ENCODE measurements around the gene NFXL1.
"Not testable (repeated sequence)": the region's sequence is repeated elsewhere in the genome, so short reads cannot be mapped to it uniquely, and the experiment has no call there.

The NFXL1 gene

DNA sequence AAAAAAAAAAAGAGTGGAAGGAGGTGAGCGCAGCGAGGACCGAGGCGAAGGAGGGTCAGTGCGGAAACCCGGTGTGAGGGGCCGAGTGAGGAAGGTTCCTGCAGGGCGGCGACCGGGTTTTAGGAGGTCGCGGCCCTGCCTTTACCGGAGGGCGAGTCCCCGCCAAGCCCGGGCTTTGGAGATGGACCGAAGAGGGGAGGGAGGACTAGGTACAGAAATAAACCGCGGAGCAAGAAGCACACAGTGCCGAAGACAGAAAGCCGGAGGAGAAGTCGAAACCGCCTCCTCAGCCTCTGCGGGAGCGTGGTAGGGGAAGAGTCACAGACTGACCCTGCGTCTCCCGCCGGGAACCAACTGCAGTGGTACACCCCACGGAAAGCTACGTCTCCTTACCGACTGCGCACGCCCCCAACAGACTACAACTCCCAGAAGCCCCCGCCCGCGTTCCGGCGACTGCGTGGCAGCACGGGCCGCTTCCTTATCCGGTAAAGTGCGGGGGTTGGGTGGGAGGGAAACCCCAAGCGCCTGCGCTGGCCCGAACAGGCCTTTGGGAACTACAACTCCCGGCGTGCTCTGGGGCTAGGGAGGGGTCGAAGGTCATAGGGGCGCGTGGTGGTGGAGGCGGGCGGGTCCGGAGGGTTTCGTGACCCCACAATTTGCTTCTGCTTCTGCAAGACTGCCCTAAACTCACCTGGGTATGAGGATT lies at the start of gene NFXL1:
Gene NFXL1 (minus strand): TSS at position 364 of the 706 bp plus-strand sequence. CDS start 380 bp downstream, outside the sequence.
- DNase-seq: peak; percentile 97

DNA sequence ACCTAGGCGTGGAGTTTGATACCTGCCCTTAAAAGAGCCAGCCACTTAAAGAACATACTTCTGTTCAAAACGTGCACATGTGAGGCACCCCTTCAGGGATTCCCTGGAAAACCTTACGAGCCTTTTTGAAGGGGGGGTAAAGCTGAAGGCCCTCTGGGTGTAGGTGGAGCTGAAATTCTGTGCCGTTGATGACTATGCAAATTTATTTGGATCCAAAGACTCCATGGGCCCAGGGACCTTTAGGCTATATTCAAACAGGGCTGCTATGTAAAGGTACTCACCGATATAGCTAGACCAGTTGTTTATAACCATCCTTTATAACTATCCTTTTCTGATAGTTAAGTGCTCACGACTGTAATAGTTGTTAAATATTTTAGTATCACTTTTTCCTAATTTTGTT lies 40.3 kb upstream of the NFXL1 start:
- no peak for DNase-seq

DNA sequence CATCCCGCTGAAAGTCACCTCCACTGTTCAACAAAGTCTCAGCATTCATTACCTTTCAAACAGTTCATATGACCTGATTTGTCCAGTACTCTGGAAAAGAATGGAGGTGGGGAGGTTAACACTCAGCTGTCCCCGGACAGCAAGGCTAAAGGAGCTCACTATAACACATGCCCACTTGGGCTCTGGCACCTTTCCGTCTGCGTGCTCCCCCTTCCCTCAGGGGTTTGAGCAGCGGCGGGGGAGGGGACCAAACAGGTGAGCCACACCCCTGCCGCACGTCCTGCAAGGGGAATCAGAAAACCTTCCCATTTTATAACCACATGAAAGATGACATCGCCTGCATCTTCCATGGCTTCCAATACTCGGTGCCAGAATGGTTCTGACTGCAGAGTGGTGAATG lies 39.9 kb upstream of the NFXL1 start:
- DNase-seq: no peak

DNA sequence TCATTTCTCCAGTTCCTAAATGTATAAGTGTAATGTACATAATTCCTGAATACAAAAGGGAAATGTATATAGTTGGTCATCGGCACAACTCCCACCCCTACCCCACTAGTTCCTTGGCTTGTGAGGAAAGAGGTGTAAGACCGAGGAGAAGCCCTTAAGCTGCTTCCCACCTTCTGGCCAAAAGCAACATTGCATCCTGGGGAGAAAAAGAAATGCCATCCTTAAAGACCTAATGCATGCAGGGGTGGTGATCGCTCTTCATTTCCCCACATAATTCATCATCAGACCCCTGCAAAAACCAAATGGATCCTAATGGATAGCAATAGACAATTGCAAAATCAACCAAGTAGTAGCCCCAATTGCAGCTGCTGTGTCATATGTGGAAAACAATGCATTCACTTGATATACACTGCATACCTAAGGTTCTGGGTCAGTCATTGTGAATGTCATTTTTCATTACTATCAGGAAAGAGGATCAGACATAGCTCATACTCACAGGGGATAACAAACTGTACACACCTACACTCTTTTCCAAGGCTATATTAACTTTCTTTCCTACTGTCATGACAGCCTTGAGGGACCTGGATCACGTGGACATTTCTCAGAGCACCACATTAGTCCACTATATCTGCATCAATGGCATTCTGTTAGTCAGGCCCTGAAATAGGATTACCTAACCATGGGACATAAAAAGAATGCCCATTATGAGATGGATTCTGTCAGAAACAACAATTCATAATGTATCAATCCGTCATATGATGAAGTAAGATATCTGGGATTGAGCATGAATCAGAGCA lies 31.7 kb upstream of the NFXL1 start:
- DNase-seq: no peak

DNA sequence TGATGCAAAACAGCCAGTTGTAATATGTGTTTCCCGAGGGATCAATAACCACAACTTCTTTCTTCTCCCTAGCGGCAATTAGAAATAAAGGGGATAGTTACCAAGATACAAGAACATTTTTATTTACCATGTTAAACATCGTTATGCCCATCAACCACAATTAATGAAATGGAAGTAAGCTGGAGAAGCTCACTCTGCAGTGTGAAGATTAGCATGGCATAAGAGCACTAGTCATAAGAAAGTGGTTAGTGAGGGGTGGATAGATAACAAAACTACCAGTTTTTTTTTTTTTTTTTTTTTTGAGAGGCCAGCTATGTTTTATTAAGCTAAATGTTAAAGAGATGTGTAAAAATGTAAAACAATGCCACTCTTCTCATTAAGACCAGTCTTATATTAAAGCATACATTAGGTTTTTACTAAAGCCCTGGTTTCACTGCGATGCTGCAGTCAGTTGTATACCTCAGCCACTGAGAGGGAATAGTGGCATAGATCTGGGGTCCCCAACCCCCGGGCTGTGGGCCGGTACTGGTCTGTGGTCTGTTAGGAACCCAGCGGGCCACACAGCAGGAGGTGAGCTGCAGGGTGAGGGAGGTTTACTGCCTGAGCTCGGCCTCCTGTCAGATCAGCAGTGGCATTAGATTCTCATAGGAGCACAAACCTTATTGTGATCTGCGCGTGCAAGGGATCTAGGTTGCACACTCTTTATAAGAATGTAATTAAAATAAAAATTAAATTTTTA lies 27.9 kb upstream of the NFXL1 start:
- no peak for DNase-seq

DNA sequence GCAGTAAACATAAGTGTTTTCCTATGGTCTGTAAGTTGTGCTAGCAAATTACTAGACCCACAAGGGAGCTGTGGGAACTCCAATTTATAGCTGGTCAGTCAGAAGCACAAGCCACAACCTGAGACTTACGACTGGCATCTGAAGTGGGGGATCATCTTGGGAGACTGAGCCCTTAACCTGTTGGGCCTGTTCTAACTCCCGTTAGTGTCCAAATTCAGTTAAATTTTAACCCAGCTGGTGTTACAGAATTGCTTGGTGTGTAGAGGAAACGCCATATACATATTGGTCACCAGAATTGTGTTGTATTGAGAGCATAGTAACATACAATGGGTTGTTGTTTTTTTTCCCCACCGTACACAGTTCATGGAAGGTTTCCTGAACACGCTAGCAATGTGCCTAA lies 25.1 kb upstream of the NFXL1 start:
- no peak for DNase-seq

DNA sequence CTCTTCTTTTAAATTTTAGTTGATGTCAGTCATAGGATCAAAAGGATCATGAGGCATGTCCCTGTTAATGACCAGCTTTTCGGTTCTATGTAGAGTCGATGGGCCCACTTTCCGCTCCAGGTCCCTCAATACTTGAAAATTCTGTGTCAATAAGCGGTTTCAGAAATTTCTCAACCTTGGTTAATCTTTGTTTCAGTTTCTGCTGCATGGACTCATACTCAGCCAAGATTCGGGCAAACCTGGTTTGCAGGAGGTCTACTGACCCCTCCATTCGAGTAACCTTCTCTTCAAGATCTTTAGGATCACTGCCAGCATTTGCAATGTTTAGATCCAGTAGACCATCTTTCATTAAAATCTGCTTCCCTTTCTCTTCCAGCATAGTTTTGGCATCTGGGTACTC lies 22.0 kb upstream of the NFXL1 start:
- no peak for DNase-seq

DNA sequence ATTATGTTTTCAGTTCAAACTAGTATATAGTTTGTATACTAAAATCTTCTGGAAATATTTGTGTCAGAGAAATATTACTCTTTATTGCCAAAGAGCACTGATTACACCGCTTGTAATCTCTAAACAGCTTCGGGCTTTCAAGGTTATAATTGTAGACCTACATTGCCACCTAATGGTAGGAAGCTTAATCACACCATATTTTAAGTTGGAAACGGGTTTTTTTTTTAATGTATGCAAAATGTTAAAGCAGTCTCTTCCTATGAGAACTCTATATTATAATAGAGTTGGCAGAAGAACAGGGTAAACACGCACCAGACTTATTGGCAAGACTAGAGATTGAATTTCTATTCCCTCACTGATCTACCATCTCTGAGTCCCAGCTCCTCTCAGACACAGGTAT lies 19.5 kb upstream of the NFXL1 start:
- DNase-seq: peak; percentile 24

DNA sequence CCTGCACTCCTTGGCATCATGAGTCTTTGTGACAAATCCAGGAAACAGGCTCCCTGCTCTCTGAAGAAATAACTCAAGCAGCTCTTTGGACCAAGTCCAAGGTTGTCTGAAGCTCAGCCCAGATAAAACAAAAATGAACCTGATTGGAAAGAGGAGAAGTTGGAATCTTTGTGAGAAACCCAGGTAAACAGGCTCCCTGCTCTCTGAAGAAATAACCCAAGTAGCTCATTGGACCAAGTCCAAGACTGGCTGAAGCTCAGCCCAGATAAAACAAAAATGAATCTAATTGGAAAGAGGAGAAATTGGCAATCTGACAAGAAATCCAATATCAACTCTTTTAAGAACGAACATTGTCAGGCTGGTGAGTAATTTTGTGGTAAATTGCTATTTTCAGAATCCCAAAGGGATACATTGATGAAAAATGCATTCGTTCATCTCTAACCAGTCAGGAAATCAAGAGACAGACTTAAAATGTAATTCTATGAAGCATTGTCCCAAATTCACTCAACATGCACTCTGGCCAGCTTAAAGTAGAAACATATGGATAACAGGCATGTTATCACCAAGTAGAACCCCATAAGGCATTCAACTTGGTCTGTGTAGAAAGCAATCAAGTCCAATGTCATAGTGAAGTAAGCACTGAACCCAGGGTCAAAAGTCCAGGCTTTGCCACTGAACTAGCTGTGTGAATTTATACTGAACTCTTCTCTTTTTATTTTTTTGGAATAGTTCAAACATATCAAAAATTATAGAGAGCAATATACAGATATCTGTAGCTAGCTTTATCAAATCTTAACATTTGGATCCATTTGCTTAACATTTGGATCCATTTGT lies 16.8 kb upstream of the NFXL1 start:
- peak; percentile 47 for DNase-seq

DNA sequence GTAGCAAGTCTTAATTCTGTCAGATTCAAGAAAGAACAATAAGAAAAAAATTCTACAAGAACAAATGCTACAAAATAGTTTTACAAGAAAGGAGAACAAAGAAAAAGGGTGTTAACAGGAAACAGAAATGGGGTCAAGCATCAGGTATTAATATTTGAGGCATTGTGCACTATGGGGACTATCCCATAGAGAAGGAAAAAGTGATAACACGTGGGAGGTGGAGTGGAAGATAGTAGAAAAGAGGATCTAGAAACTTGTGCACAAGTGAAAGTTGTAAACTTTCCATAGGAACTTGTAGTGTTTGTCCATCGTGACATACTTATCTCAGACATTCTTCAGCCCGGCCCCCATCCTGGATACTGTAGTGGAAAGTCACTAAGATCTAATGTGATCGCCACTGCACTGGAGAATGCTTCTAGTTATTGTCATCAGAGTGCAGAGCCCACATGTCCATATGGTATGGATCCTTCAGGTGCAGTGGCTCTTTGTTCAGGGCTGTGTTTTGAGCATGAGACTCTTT lies 15.4 kb upstream of the NFXL1 start:
- no peak for DNase-seq

DNA sequence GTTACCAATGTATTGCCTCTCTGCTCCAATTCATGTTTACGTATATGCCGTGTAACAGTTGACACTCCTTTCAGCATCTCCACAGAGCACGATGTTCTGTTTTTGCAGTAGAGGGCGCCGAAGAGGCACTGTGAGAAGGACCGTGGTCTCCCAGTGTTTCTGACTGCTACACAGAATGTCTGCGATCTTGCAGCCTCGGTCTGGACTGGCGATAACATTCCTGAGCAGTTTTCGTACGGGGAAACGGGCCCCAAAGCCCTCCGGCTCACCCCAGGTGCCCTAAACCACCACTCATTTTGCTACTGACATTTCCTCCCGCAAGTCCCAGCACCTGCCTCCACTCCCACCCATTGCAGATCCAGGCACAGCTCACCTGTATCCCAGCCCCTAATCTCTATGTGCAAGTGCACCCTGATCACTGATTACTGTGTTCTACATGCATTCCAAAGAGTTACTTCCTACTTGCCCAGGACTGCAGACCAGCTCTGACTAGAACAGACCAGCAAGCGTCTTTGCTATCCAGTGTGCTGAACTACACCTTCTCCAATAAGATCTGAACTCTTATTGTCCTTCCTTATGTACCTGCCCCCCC lies 12.4 kb upstream of the NFXL1 start:
- DNase-seq: peak; percentile 43

DNA sequence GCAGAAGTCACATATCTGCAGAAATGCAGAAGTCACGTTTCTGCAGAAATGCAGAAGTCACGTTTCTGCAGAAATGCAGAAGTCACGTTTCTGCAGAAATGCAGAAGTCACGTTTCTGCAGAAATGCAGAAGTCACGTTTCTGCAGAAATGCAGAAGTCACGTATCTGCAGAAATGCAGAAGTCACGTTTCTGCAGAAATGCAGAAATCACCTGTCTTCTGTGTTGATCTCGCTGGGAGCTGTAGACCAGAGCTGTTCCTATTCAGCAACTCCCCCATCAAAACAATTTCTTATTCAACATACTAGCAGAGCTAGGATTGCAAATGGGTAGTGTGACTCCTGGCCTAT lies 8.9 kb upstream of the NFXL1 start:
- DNase-seq: not testable (repeated sequence)

DNA sequence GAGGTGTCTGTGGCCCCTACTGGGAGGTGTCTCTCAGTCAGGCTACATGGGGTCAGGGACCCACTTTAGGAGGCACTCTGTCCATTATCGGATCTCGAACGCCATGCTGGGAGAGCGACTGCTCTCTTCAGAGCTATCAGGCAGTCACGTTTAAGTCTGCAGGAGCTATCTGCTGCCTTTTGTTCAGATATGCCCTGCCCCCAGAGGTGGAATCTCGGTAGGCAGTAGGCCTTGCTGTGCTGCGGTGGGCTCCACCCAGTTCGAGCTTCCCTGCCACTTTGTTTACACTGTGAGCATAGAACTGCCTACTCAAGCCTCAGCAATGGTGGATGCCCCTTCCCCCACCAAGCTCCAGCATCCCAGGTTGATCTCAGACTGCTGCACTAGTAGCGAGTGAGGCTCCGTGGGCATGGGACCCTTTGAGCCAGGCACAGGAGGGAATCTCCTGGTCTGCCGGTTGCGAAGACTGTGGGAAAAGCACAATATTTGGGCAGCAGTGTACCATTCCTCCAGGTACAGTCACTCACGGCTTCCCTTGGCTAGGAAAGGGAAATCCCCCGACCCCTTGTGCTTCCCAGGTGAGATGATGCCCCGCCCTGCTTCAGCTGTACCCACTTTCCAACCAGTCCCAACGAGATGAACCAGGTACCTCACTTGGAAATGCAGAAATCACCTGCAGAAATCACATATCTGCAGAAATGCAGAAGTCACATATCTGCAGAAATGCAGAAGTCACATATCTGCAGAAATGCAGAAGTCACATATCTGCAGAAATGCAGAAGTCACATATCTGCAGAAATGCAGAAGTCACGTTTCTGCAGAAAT lies 8.3 kb upstream of the NFXL1 start:
- DNase-seq: not testable (repeated sequence)

DNA sequence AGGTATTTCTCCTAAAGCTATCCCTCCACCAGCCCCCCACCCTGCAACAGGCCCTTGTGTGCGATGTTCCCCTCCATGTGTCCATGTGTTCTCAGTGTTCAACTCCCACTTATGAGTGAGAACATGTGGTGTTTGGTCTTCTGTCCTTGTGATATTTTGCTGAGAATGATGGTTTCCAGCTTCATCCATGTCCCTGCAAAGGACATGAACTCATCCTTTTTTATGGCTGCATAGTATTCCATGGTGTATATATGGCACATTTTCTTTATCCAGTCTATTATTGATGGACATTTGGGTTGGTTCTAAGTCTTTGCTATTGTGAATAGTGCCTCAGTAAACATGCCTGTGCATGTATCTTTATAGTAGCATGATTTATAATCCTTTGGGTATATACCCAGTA lies 2.8 kb upstream of the NFXL1 start:
- not testable (repeated sequence) for DNase-seq

DNA sequence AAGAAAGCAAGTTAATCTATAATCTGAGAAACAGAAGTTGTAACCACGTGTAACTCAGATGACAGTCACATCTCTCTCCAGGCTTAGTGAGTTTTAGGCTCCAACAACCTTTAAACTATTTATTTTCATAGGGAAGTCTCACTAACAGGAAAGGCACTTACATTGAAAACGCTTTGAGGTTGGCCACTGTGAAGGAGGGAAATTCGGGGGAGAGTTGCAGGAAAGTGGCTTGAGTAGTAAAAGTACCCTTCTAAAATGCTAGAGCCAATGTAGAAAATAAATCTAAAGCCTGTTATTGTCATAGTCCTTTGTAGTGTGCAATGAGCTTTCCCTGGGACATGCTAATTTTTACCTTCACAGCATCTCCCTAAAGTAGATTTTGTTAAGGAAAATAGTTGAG lies 995 bp upstream of the NFXL1 start:
- DNase-seq: no peak

DNA sequence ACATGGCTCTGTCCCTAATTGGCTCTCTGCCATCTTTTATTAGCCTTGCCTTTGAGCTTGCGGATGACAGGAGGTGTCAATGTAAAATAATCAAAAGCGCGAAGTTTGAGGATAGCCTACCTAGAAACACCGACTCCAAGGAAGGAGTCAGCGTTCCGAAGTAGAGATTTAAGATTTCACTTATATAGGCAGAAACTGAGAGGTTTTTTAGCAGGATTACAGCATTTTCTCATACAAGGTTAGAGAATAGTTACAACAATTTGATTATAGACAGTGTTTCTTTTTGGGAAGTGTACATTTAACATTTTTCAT lies 499 bp upstream of the NFXL1 start:
- no peak for DNase-seq

DNA sequence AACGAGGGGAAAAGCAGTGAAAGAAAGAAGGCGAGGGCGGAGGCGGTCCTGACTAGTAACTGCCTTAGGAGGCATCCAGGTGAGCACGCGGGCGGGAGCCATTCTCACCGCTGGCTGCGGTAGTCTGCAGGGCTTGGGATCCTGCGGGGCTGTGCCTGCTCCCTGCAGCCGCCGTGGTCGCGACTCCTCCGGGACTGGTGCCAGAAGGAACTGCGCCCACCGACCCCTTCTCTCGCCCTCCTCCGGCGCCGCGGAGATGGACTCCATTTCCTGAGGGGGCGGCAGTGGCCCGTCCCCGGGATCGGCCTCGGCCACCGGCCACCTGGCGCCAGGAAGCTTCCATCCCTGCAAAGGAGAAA lies 543 bp downstream of the NFXL1 start:
- DNase-seq: peak; percentile 41

DNA sequence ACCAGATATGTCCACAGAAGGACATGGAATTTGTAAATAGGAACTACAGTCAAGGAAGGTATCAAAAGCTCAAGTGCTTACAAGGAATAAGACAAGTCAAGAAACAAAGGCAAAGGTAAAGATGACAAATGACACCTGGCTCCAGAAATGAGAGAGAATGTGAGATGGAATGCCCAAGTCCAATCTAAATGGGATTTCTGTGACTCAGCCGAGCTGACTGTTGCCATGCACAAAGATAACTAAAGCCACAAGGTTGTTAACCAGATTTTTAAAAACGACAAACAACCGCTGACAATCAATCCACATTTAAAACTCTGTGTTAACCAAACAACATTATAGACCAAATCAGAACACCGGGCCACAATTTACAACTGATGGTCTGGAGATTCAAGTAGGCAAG lies 1.1 kb downstream of the NFXL1 start:
- peak; percentile 3 for DNase-seq

DNA sequence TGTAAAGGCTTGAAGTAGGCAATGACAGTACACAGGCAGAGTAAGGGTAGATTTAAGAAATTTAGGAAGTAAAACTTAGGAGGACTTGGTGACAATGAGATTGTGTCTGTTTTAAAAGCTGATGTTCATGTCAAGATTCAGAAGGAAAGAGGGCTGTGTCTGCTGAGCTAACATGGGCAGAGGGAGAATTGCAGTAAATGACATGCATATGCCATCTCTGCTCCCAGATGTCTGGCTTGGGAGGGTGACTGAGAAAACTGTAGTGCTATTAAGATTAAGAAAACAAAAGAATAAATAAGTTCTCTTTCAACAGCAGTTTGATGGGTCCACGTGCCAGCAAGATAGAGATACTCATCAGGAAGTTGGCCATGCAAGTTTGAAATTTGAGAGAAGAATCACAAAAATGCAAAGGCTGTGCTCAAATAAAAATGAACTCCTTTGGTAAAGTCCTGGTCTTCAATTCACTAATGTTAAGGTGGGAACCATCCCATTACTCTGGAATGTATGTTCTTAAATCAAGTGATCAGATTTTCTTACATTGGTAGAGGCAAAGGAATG lies 7.2 kb downstream of the NFXL1 start:
- no peak for DNase-seq

DNA sequence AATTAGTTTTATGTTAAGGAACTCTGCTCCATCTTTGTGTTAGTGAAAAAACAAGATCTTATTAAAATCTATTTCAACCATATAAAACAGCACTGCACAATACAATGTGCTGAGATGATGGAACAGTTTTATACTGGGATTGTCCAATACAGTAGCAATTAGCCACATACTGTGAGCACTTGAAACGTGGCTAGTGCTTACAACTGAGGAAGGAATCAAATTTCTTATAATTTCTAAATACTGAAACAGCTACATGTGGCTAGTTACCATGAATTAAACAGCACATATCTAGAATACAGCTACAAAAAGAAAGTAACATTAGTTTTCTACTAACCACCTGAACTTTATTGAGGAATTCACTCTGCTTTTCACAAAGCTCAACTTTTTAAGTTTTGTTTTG lies 14.7 kb downstream of the NFXL1 start:
- DNase-seq: peak; percentile 1

DNA sequence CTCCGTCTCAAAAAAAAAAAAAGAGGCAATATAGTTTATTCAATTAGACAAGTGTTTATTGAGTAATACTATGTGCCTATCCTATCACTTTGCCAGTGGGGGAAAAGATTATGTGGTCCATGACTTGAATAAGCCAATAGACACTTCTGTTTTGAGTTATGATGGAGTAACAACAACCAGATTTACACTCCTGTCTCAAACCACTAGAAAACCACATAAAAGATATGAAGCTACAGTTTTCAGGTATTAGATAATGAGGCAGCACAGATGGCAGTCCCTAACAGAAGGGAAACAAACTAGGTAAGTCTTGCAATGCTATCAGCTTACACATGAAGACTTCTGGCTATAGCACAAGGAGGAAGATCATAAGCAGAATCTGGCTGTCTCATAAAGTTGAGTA lies 22.5 kb downstream of the NFXL1 start:
- DNase-seq: no peak
